Astrocyte (in vitro differentiated cells and primary cell): ENCODE measurements around the gene PHAF1. TPM values are rescaled to one million over a fixed set of nuclear protein-coding genes. Genes with fewer than 3 reads are reported as not detected.

ENCODE experiments used
- DNase-seq: peaks from one replicate; pipeline ENCODE4 v3.0.0-alpha.2; 2010; ENCODE audit warnings: low read depth
- FAIRE-seq: peaks from 2 replicates; lab custom pipeline; 2011; peaks lifted over from hg19 to GRCh38; lab: Jason Lieb, UNC
- H2AFZ ChIP-seq: 2 replicates; pipeline ENCODE4 v1.6.0; 2012; ENCODE audit warnings: low read depth, low read length, inconsistent platforms
- H3K27ac ChIP-seq: 2 replicates; pipeline ENCODE4 v1.5.1; 2011; ENCODE audit warnings: low read depth, low read length, inconsistent platforms
- H3K27me3 ChIP-seq: 2 replicates; pipeline ENCODE4 v1.6.0; 2011; ENCODE audit warnings: low read length, inconsistent platforms; ENCODE audit not compliant: insufficient read depth
- H3K36me3 ChIP-seq: 2 replicates; pipeline ENCODE4 v1.5.1; 2011; ENCODE audit warnings: low read length, inconsistent platforms; ENCODE audit not compliant: insufficient read depth
- H3K4me1 ChIP-seq: 2 replicates; pipeline ENCODE4 v1.5.1; 2011; ENCODE audit warnings: low read length, inconsistent platforms; ENCODE audit not compliant: insufficient read depth
- H3K4me2 ChIP-seq: 2 replicates; pipeline ENCODE4 v1.6.0; 2012; ENCODE audit warnings: low read length, inconsistent platforms
- H3K4me3 ChIP-seq: 2 replicates; pipeline ENCODE4 v1.5.1; 2011; ENCODE audit warnings: low read depth, mild to moderate bottlenecking, low read length, inconsistent platforms; ENCODE audit not compliant: insufficient read depth
- H3K79me2 ChIP-seq: 2 replicates; pipeline ENCODE4 v1.6.0; 2012; ENCODE audit warnings: mild to moderate bottlenecking, low read length, inconsistent platforms; ENCODE audit not compliant: insufficient read depth
- H3K9ac ChIP-seq: 2 replicates; pipeline ENCODE4 v1.6.0; 2012; ENCODE audit warnings: mild to moderate bottlenecking, low read length, inconsistent platforms
- H3K9me3 ChIP-seq: 2 replicates; pipeline ENCODE4 v1.5.1; 2012; ENCODE audit warnings: low read depth, mild to moderate bottlenecking, low read length, inconsistent platforms; ENCODE audit not compliant: insufficient read depth
- H4K20me1 ChIP-seq: 2 replicates; pipeline ENCODE4 v1.6.0; 2012; ENCODE audit warnings: low read length, inconsistent platforms; ENCODE audit not compliant: insufficient read depth
- H3K27ac Mint-ChIP-seq: one replicate; pipeline ENCODE4 v1.8.0; 2021; ENCODE audit warnings: mild to moderate bottlenecking, mixed read lengths; ENCODE audit not compliant: unreplicated experiment
- H3K27me3 Mint-ChIP-seq: one replicate; pipeline ENCODE4 v1.8.0; 2021; ENCODE audit warnings: low read depth, mixed read lengths; ENCODE audit not compliant: unreplicated experiment
- H3K36me3 Mint-ChIP-seq: one replicate; pipeline ENCODE4 v1.8.0; 2021; ENCODE audit warnings: low read depth, mixed read lengths; ENCODE audit not compliant: unreplicated experiment
- H3K4me1 Mint-ChIP-seq: one replicate; pipeline ENCODE4 v1.8.0; 2021; ENCODE audit warnings: low read depth, mixed read lengths; ENCODE audit not compliant: unreplicated experiment
- H3K4me3 Mint-ChIP-seq: one replicate; pipeline ENCODE4 v1.8.0; 2021; ENCODE audit warnings: mild to moderate bottlenecking, moderate library complexity, mixed read lengths; ENCODE audit not compliant: unreplicated experiment
- H3K9me3 Mint-ChIP-seq: one replicate; pipeline ENCODE4 v1.8.0; 2021; ENCODE audit warnings: mild to moderate bottlenecking, mixed read lengths; ENCODE audit not compliant: unreplicated experiment
- CTCF ChIP-seq: IDR thresholded peaks from 2 replicates; pipeline ENCODE4 v1.5.1; 2011; ENCODE audit warnings: low read depth, mild to moderate bottlenecking, inconsistent platforms, low read length, moderate library complexity; ENCODE audit not compliant: insufficient read depth
- EZH2 ChIP-seq: IDR thresholded peaks from 2 replicates; pipeline ENCODE4 v1.6.1; 2012; ENCODE audit warnings: mild to moderate bottlenecking, low read length, inconsistent platforms; ENCODE audit not compliant: insufficient read depth
- total RNA-seq: library from RNA; stranded (reverse); gene quantifications from 2 replicates; pipeline ENCODE4 v1.2.1, GENCODE V29; 2021

The PHAF1 gene
- total RNA-seq, 1 donor from 2014 or later = 17.1 TPM

GRCh38 chr16:67145746-67146145 lies 36.0 kb downstream of the PHAF1 start:
- no peak for FAIRE-seq
- Histone ChIP-seq H3K79me2 (no peaks in the 10 kb centered on the region), H3K27me3 (no peaks in the 10 kb centered on the region), H3K4me1 (peaks cover 2% of the 10 kb centered on the region), H3K9ac (no peak overlapping the region), H3K4me3 (no peak overlapping the region), H3K4me2 (no peak overlapping the region), H2AFZ (no peak overlapping the region), H4K20me1 (peaks cover 23% of the 10 kb centered on the region), H3K36me3 (peaks cover 41% of the 10 kb centered on the region), H3K27ac (no peak overlapping the region), H3K9me3 (no peaks in the 10 kb centered on the region)
- no peak for TF ChIP-seq CTCF
- no peak for TF ChIP-seq EZH2
- peaks cover 40% of the 10 kb centered on the region for H3K36me3 Mint-ChIP-seq
- H3K27me3 Mint-ChIP-seq = peaks cover 3% of the 10 kb centered on the region
- DNase-seq = no peak
- H3K4me3 Mint-ChIP-seq = no peak overlapping the region
- peaks cover 4% of the 10 kb centered on the region for H3K9me3 Mint-ChIP-seq
- peak overlapping the region; percentile 50 for H3K27ac Mint-ChIP-seq
- H3K4me1 Mint-ChIP-seq = no peaks in the 10 kb centered on the region

DNA sequence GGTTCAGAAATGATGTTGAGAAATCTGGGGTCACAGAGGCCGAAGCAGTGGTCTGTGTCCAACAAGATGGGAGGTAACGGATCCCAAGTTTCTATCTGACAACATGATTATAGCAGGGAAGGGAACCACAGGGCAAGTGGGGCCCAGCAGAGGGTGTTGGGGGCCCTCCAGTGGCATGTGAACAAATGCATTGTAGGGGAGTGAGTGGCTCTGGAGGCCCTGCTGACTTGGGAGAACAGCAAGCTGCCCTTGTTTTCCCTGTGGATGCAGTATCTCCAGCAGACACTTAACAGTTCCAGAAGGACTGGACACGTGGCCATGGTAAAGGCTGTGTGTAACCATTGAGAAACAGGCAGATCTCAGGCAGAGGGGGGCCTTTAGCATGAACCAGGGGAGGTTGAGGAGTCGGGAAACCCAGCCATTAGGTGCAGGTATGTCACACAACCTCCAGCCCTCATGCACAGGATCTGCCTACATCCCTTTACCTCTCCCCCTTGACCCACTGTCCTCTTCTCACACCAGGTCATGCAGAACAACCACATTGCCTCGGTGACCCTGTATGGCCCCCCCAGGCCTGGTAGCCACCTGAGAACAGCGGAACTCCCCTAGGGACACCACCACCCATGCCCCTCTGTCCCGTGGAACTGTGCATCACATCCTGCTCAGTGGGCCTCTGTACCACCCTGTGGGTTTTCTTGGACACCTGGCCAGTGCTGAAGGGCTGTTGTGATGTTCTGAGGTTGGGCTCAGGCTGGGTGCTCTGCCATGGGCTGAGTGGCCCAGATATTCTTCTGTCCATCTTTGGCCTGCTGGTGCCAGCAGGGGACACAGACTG lies 37.0 kb downstream of the PHAF1 start:
- Mint-ChIP-seq H3K27me3 (peaks cover 9% of the 10 kb centered on the region), H3K9me3 (peaks cover 4% of the 10 kb centered on the region), H3K36me3 (peaks cover 36% of the 10 kb centered on the region), H3K4me3 (no peak overlapping the region), H3K4me1 (no peaks in the 10 kb centered on the region), H3K27ac (no peak overlapping the region)
- H3K4me1 ChIP-seq = peaks cover 2% of the 10 kb centered on the region
- H3K4me2 ChIP-seq = no peak overlapping the region
- no peak for TF ChIP-seq CTCF
- H3K9ac ChIP-seq = no peak overlapping the region
- H2AFZ ChIP-seq = no peak overlapping the region
- H3K4me3 ChIP-seq = no peak overlapping the region
- H3K9me3 ChIP-seq = no peaks in the 10 kb centered on the region
- no peaks in the 10 kb centered on the region for H3K27me3 ChIP-seq
- peaks cover 36% of the 10 kb centered on the region for H3K36me3 ChIP-seq
- DNase-seq (no peak), FAIRE-seq (no peak)
- no peaks in the 10 kb centered on the region for H3K79me2 ChIP-seq
- H3K27ac ChIP-seq = no peak overlapping the region
- H4K20me1 ChIP-seq = peaks cover 23% of the 10 kb centered on the region

DNA sequence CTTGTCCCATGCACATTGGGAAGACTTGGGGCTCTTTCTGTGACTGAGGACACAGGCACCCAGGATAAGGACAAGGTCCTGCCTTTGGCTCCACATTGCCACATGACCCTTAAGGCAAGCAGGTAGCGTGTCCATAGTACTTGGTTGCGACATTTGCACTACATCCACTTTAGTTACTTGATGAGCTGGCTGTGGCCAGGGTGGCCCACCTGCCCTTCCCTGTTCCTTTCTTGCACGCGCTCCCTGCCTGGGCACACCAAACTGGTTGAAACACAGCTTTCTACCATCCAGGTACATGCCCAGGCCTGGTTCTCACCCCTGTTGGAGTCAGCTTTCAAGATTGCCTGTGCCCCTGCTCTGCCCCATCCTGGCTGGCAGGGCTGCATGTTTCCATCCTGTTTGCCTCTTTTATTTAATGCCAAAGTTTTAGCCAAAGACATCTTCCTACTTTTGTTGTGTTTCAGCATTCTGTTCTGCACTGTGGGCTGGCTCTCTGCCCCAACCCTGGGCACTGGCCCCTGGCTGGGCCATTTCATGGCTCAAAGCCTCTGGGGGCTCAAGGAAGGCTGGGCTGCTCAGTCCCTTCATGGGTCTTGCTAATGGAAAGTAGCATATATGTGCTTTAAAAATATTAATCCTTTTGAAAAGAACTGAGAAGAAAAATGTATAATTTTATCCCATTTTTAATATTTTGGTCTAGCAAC lies 37.8 kb downstream of the PHAF1 start:
- H3K4me3 Mint-ChIP-seq = no peak overlapping the region
- Histone ChIP-seq H3K9me3 (no peaks in the 10 kb centered on the region), H2AFZ (no peak overlapping the region), H3K9ac (no peak overlapping the region), H4K20me1 (peaks cover 23% of the 10 kb centered on the region), H3K4me2 (no peak overlapping the region), H3K27me3 (no peaks in the 10 kb centered on the region), H3K4me1 (peaks cover 2% of the 10 kb centered on the region), H3K4me3 (no peak overlapping the region), H3K36me3 (peaks cover 33% of the 10 kb centered on the region), H3K79me2 (no peaks in the 10 kb centered on the region), H3K27ac (no peak overlapping the region)
- peaks cover 29% of the 10 kb centered on the region for H3K36me3 Mint-ChIP-seq
- peaks cover 13% of the 10 kb centered on the region for H3K27me3 Mint-ChIP-seq
- no peaks in the 10 kb centered on the region for H3K9me3 Mint-ChIP-seq
- FAIRE-seq (no peak), DNase-seq (no peak)
- H3K4me1 Mint-ChIP-seq = no peaks in the 10 kb centered on the region
- TF ChIP-seq CTCF = no peak
- TF ChIP-seq EZH2 = no peak
- H3K27ac Mint-ChIP-seq = no peak overlapping the region
